ENCODE measurements around the gene MGAT2. TPM values are rescaled to one million over a fixed set of nuclear protein-coding genes. Genes with fewer than 3 reads are reported as not detected.
"Not testable (repeated sequence)": the region's sequence is repeated elsewhere in the genome, so short reads cannot be mapped to it uniquely, and the experiment has no call there.

MGAT2 gene
- total RNA-seq, 1 experiment from 2014 or later, result 47.5 TPM

DNA sequence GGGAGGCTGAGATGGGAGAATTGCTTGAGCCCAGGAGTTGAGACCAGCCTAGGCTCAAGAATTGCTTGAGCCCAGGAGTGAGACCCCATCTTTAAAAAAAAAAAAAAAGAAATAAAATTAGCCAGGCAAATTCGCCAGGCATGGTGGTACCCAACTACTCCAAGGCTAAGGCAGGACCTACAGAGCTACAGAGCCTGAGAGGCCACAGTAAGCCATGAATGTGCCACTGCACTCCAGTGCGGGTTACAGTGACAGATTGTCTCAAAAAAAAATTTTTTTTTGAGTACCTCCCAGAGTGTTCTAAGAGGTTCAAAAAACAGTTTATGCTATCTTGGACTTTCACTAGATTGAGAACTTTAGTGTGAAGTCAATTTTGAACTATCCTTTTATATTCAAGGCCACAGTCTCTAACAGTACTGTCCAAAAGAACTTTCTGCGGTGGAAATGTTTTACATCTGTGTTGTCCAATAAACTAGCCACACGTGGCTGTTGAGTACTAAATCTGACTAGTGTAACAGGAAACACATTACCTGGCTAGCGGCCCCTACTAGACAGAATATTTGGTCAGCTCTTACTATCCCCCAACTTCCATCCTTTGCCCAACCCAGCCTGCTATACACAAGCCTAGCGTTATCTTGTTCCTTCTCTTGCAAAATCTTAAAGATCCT is 2.6 kb upstream of the MGAT2 start:
- Histone ChIP-seq H3K4me3 (ENCODE audit: low read depth, low read length) (no peak overlapping the region), H3K36me3 (ENCODE audit: control insufficient read depth, insufficient read depth, low read length) (no peaks in the 10 kb centered on the region), H3K9me3 (no peaks in the 10 kb centered on the region), H3K4me1 (peaks cover 14% of the 10 kb centered on the region), H3K27me3 (replicated peaks; ENCODE audit: control insufficient read depth, insufficient read depth, low read length) (no peaks in the 10 kb centered on the region)
- TF ChIP-seq, protein P1, sequence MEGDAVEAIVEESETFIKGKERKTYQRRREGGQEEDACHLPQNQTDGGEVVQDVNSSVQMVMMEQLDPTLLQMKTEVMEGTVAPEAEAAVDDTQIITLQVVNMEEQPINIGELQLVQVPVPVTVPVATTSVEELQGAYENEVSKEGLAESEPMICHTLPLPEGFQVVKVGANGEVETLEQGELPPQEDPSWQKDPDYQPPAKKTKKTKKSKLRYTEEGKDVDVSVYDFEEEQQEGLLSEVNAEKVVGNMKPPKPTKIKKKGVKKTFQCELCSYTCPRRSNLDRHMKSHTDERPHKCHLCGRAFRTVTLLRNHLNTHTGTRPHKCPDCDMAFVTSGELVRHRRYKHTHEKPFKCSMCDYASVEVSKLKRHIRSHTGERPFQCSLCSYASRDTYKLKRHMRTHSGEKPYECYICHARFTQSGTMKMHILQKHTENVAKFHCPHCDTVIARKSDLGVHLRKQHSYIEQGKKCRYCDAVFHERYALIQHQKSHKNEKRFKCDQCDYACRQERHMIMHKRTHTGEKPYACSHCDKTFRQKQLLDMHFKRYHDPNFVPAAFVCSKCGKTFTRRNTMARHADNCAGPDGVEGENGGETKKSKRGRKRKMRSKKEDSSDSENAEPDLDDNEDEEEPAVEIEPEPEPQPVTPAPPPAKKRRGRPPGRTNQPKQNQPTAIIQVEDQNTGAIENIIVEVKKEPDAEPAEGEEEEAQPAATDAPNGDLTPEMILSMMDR (IDR thresholded peaks at IDR 0.05; ENCODE audit: insufficient read depth in 1 of 2, low read depth in 1 of 2, low read length in 1 of 2, severe bottlenecking in 1 of 2, unreplicated experiment in 1 of 2), result no peak
- Mint-ChIP-seq H3K4me3 (ENCODE audit: unreplicated experiment) (peak overlapping the region; percentile 36), H3K36me3 (ENCODE audit: insufficient read depth, unreplicated experiment) (peaks cover 74% of the 10 kb centered on the region), H3K9me3 (ENCODE audit: unreplicated experiment) (no peaks in the 10 kb centered on the region), H3K4me1 (ENCODE audit: low read depth, unreplicated experiment) (peaks cover 16% of the 10 kb centered on the region), H3K27me3 (ENCODE audit: insufficient read depth, unreplicated experiment) (no peaks in the 10 kb centered on the region), H3K27ac (ENCODE audit: unreplicated experiment) (peak overlapping the region; percentile 93)
- ChIA-PET CTCF (interaction anchor here (1.0 kb wide), 1 partner anchor 156 kb away, joined by 3 read pairs; no protein-coding TSS in a partner anchor), POLR2A (no interaction called here)
- intact Hi-C loops (cut with micrococcal nuclease; ENCODE audit: unreplicated experiment), result no loop called here
- DNase-seq, result no peak
- BruUV-seq (replicated peaks), result no TSS peak

DNA sequence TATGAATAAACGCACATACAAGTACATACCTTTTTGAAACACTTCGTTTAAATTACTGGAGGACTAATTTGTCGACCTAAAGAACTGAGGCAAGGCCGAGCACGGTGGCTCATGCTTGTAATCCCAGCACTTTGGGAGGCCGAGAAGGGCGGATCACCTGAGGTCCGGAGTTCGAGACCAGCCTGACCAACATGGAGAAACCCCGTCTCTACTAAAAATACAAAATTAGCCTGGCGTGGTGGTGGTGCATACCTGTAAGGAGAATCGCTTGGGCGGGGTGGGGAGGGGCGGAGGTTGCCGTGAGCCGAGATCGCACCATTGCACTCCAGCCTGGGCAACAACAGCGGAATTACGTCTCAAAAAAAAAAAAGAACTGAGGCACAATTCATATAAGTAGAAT is 1.3 kb upstream of the MGAT2 start:
- Mint-ChIP-seq H3K4me1 (ENCODE audit: low read depth, unreplicated experiment) (peaks cover 16% of the 10 kb centered on the region), H3K4me3 (ENCODE audit: unreplicated experiment) (peak overlapping the region; percentile 91), H3K27ac (ENCODE audit: unreplicated experiment) (peak overlapping the region; percentile 93), H3K36me3 (ENCODE audit: insufficient read depth, unreplicated experiment) (peaks cover 75% of the 10 kb centered on the region)
- H3K9me3 Mint-ChIP-seq (ENCODE audit: unreplicated experiment); intact Hi-C loops (cut with micrococcal nuclease; ENCODE audit: unreplicated experiment); H3K27me3 Mint-ChIP-seq (ENCODE audit: insufficient read depth, unreplicated experiment); H3K9me3 ChIP-seq; DNase-seq; BruUV-seq (replicated peaks); H3K36me3 ChIP-seq (ENCODE audit: control insufficient read depth, insufficient read depth, low read length); H3K27me3 ChIP-seq (replicated peaks; ENCODE audit: control insufficient read depth, insufficient read depth, low read length): not testable (repeated sequence)
- ChIA-PET CTCF (interaction anchor here (2.0 kb wide), 1 partner anchor 15 kb away, joined by 12 read pairs; the partner anchor contains the start of gene DNAAF2), POLR2A (interaction anchor here (2.7 kb wide), 1 partner anchor 15 kb away, joined by 28 read pairs; no protein-coding TSS in a partner anchor)
- peaks cover 27% of the 10 kb centered on the region for H3K4me1 ChIP-seq
- H3K4me3 ChIP-seq (ENCODE audit: low read depth, low read length), result peak overlapping the region; percentile 84

DNA sequence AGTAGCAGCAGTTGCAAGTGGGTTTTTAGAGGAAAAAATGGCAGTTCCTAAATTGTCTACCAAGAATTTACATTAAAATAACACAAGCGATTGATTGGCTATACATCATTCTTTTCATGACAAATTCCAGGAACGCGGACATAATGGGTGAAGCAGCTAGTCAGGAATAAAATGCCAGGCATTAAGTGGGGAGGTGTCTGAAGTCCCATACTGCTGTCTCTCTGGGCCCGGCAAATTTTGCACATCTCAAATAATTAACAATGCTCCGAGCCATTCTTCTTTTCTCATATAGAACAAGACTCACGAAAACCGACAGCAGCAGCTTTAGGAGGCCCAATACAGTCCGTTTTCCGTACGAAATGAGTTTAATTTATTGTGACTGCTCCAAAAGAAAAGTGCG is 869 bp upstream of the MGAT2 start:
- Histone ChIP-seq H3K27me3 (replicated peaks; ENCODE audit: control insufficient read depth, insufficient read depth, low read length) (no peaks in the 10 kb centered on the region), H3K4me1 (peaks cover 27% of the 10 kb centered on the region), H3K36me3 (ENCODE audit: control insufficient read depth, insufficient read depth, low read length) (no peaks in the 10 kb centered on the region), H3K9me3 (no peaks in the 10 kb centered on the region), H3K4me3 (ENCODE audit: low read depth, low read length) (peak overlapping the region; percentile 84)
- ChIA-PET CTCF (interaction anchor here (0.6 to 2.0 kb wide), 4 partner anchors 15 to 234 kb away, joined by 3 to 12 read pairs (median 6); partner anchors contain the start of genes DNAAF2 and RPS29), POLR2A (interaction anchor here (0.7 to 2.7 kb wide), 9 partner anchors 12 to 246 kb away, joined by 3 to 28 read pairs (median 12); partner anchors contain the start of genes KLHDC2, LRR1 and RPS29)
- Mint-ChIP-seq H3K4me3 (ENCODE audit: unreplicated experiment) (peak overlapping the region; percentile 91), H3K36me3 (ENCODE audit: insufficient read depth, unreplicated experiment) (peaks cover 74% of the 10 kb centered on the region), H3K4me1 (ENCODE audit: low read depth, unreplicated experiment) (peaks cover 16% of the 10 kb centered on the region), H3K27ac (ENCODE audit: unreplicated experiment) (peak overlapping the region; percentile 93), H3K9me3 (ENCODE audit: unreplicated experiment) (no peaks in the 10 kb centered on the region), H3K27me3 (ENCODE audit: insufficient read depth, unreplicated experiment) (no peaks in the 10 kb centered on the region)
- BruUV-seq (replicated peaks), result TSS peak; percentile 75
- DNase-seq, result no peak
- intact Hi-C loops (cut with micrococcal nuclease; ENCODE audit: unreplicated experiment), result loop anchor here (1.0 kb wide), 2 partner anchors 14 to 21 kb away; partner anchors contain the start of gene LRR1
- TF ChIP-seq, protein P1 (IDR thresholded peaks at IDR 0.05; ENCODE audit: insufficient read depth in 1 of 2, low read depth in 1 of 2, low read length in 1 of 2, severe bottlenecking in 1 of 2, unreplicated experiment in 1 of 2), result no peak
